Fibroblast of peridontal ligament (primary cell): ENCODE measurements around the gene UBXN2A.

Experiments
- DNase-seq: peaks from one replicate; pipeline ENCODE4 v3.0.0-alpha.2; 2010; ENCODE audit errors: extremely low read depth

Gene UBXN2A

GRCh38 chr2:23939987-23940717, at the start of gene UBXN2A:
Gene UBXN2A, plus strand, starts transcription at chr2:23940463. Its CDS starts 17,852 bp downstream, at chr2:23958315.
- peak; percentile 66 for DNase-seq

- no peak for DNase-seq
Measured at GRCh38 chr2:23900133-23900532, 40.1 kb upstream of the UBXN2A start.

GRCh38 chr2:23900541-23901322, 39.5 kb upstream of the UBXN2A start:
- peak; percentile 94 for DNase-seq

- peak; percentile 85 for DNase-seq
Measured at GRCh38 chr2:23901966-23902846, 38.1 kb upstream of the UBXN2A start.

GRCh38 chr2:23903034-23903433, 37.2 kb upstream of the UBXN2A start:
- no peak for DNase-seq

GRCh38 chr2:23904215-23904614, 36.0 kb upstream of the UBXN2A start:
- no peak for DNase-seq

- DNase-seq = peak; percentile 89
Measured at GRCh38 chr2:23904692-23905091, 35.6 kb upstream of the UBXN2A start.

- DNase-seq = no peak
Measured at GRCh38 chr2:23905155-23905554, 35.1 kb upstream of the UBXN2A start.

GRCh38 chr2:23912054-23912453, 28.2 kb upstream of the UBXN2A start:
- no peak for DNase-seq

- DNase-seq = no peak
Measured at GRCh38 chr2:23915327-23915726, 24.9 kb upstream of the UBXN2A start.

GRCh38 chr2:23916727-23917405, 23.4 kb upstream of the UBXN2A start:
- DNase-seq = no peak

GRCh38 chr2:23918837-23919489, 21.3 kb upstream of the UBXN2A start:
- DNase-seq = no peak

GRCh38 chr2:23924589-23925359, 15.5 kb upstream of the UBXN2A start:
- no peak for DNase-seq

GRCh38 chr2:23925702-23926289, 14.5 kb upstream of the UBXN2A start:
- peak; percentile 65 for DNase-seq

- DNase-seq = no peak
Measured at GRCh38 chr2:23926290-23926749, 13.9 kb upstream of the UBXN2A start.

GRCh38 chr2:23926750-23927571, 13.3 kb upstream of the UBXN2A start, which contains the start of gene ATAD2B:
Gene ATAD2B, minus strand, starts transcription at chr2:23927123. Its CDS starts 353 bp downstream, at chr2:23926770.
- peak; percentile 92 for DNase-seq

- no peak for DNase-seq
Measured at GRCh38 chr2:23934259-23934658, 6.0 kb upstream of the UBXN2A start.

GRCh38 chr2:23940718-23941620, 706 bp downstream of the UBXN2A start:
- peak; percentile 53 for DNase-seq
